Activated T-cell treated with anti-CD3 and anti-CD28 coated beads, Interleukin-2, amount 50 U/mL, for 24 hours (primary cell): Measurements from ENCODE around the gene PAPSS1.
"Not testable (repeated sequence)": the region's sequence is repeated elsewhere in the genome, so short reads cannot be mapped to it uniquely, and the experiment has no call there.

Experiments
- DNase-seq: peaks from one replicate; pipeline ENCODE4 v3.0.0-alpha.2; 2020
- H3K27ac Mint-ChIP-seq: 2 replicates; pipeline ENCODE4 v1.8.0; 2020; ENCODE audit warnings: mild to moderate bottlenecking, mixed read lengths
- H3K27me3 Mint-ChIP-seq: 2 replicates; pipeline ENCODE4 v1.8.0; 2020; ENCODE audit warnings: mixed read lengths
- H3K36me3 Mint-ChIP-seq: 2 replicates; pipeline ENCODE4 v1.8.0; 2020; ENCODE audit warnings: low read depth, mixed read lengths
- H3K4me1 Mint-ChIP-seq: 2 replicates; pipeline ENCODE4 v1.8.0; 2020; ENCODE audit warnings: low read depth, mixed read lengths
- H3K4me3 Mint-ChIP-seq: 2 replicates; pipeline ENCODE4 v1.8.0; 2020; ENCODE audit warnings: mild to moderate bottlenecking, moderate library complexity, mixed read lengths
- H3K9me3 Mint-ChIP-seq: 2 replicates; pipeline ENCODE4 v1.8.0; 2020; ENCODE audit warnings: mixed read lengths

The PAPSS1 gene

GRCh38 chr4:107737450-107737849 is 17.4 kb upstream of the PAPSS1 start:
- no peaks in the 10 kb centered on the region for H3K4me1 Mint-ChIP-seq
- no peak overlapping the region for H3K4me3 Mint-ChIP-seq
- H3K27me3 Mint-ChIP-seq = no peaks in the 10 kb centered on the region
- no peaks in the 10 kb centered on the region for H3K9me3 Mint-ChIP-seq
- no peak for DNase-seq
- no peaks in the 10 kb centered on the region for H3K36me3 Mint-ChIP-seq
- H3K27ac Mint-ChIP-seq = no peak overlapping the region

- Mint-ChIP-seq H3K27ac (no peak overlapping the region), H3K36me3 (no peaks in the 10 kb centered on the region), H3K9me3 (no peaks in the 10 kb centered on the region), H3K4me3 (no peak overlapping the region), H3K27me3 (no peaks in the 10 kb centered on the region), H3K4me1 (no peaks in the 10 kb centered on the region)
- DNase-seq = peak; percentile 56
Measured at GRCh38 chr4:107736924-107737448, 17.0 kb upstream of the PAPSS1 start.

GRCh38 chr4:107736037-107736436 is 16.0 kb upstream of the PAPSS1 start:
- H3K36me3 Mint-ChIP-seq = no peaks in the 10 kb centered on the region
- H3K4me3 Mint-ChIP-seq = no peak overlapping the region
- no peak for DNase-seq
- H3K27ac Mint-ChIP-seq = no peak overlapping the region
- no peaks in the 10 kb centered on the region for H3K27me3 Mint-ChIP-seq
- H3K4me1 Mint-ChIP-seq = no peaks in the 10 kb centered on the region
- no peaks in the 10 kb centered on the region for H3K9me3 Mint-ChIP-seq

GRCh38 chr4:107734120-107734519 is 14.1 kb upstream of the PAPSS1 start:
- no peak for DNase-seq
- Mint-ChIP-seq H3K36me3 (no peaks in the 10 kb centered on the region), H3K4me1 (no peaks in the 10 kb centered on the region), H3K4me3 (no peak overlapping the region), H3K9me3 (no peaks in the 10 kb centered on the region), H3K27ac (no peak overlapping the region), H3K27me3 (no peaks in the 10 kb centered on the region)

GRCh38 chr4:107733431-107733925 is 13.4 kb upstream of the PAPSS1 start:
- H3K27ac Mint-ChIP-seq = no peak overlapping the region

GRCh38 chr4:107729050-107729449 is 9.0 kb upstream of the PAPSS1 start:
- not testable (repeated sequence) for H3K27ac Mint-ChIP-seq, H3K4me1 Mint-ChIP-seq, H3K9me3 Mint-ChIP-seq, H3K4me3 Mint-ChIP-seq, DNase-seq, H3K27me3 Mint-ChIP-seq, H3K36me3 Mint-ChIP-seq

More at GRCh38 chr4:107733431-107733925, 13.4 kb upstream of the PAPSS1 start:
- no peak overlapping the region for H3K4me3 Mint-ChIP-seq
- no peaks in the 10 kb centered on the region for H3K27me3 Mint-ChIP-seq
- no peaks in the 10 kb centered on the region for H3K9me3 Mint-ChIP-seq
- no peak for DNase-seq
- H3K4me1 Mint-ChIP-seq = no peaks in the 10 kb centered on the region
- H3K36me3 Mint-ChIP-seq = no peaks in the 10 kb centered on the region

GRCh38 chr4:107726131-107726925 is 6.3 kb upstream of the PAPSS1 start:
- H3K27me3 Mint-ChIP-seq, H3K4me3 Mint-ChIP-seq, H3K9me3 Mint-ChIP-seq, DNase-seq, H3K27ac Mint-ChIP-seq, H3K4me1 Mint-ChIP-seq, H3K36me3 Mint-ChIP-seq: not testable (repeated sequence)

GRCh38 chr4:107725281-107725859 is 5.3 kb upstream of the PAPSS1 start:
- Mint-ChIP-seq H3K4me1 (peaks cover 12% of the 10 kb centered on the region), H3K9me3 (no peaks in the 10 kb centered on the region), H3K27ac (no peak overlapping the region), H3K36me3 (peaks cover 3% of the 10 kb centered on the region), H3K4me3 (no peak overlapping the region), H3K27me3 (no peaks in the 10 kb centered on the region)
- DNase-seq = no peak

- not testable (repeated sequence) for DNase-seq
Measured at GRCh38 chr4:107723331-107723730, 3.3 kb upstream of the PAPSS1 start.

GRCh38 chr4:107721436-107722100 is 1.5 kb upstream of the PAPSS1 start:
- H3K27me3 Mint-ChIP-seq = no peaks in the 10 kb centered on the region
- DNase-seq = peak; percentile 69
- peak overlapping the region; percentile 91 for H3K4me3 Mint-ChIP-seq
- H3K9me3 Mint-ChIP-seq = no peaks in the 10 kb centered on the region
- H3K4me1 Mint-ChIP-seq = peaks cover 33% of the 10 kb centered on the region
- peak overlapping the region; percentile 94 for H3K27ac Mint-ChIP-seq
- H3K36me3 Mint-ChIP-seq = peaks cover 6% of the 10 kb centered on the region

More at GRCh38 chr4:107723331-107723730, 3.3 kb upstream of the PAPSS1 start:
- H3K4me1 Mint-ChIP-seq = peaks cover 25% of the 10 kb centered on the region
- not testable (repeated sequence) for H3K27me3 Mint-ChIP-seq, H3K27ac Mint-ChIP-seq, H3K36me3 Mint-ChIP-seq, H3K9me3 Mint-ChIP-seq, H3K4me3 Mint-ChIP-seq

- H3K4me1 Mint-ChIP-seq = peaks cover 33% of the 10 kb centered on the region
- H3K36me3 Mint-ChIP-seq = peaks cover 8% of the 10 kb centered on the region
- no peaks in the 10 kb centered on the region for H3K9me3 Mint-ChIP-seq
- H3K27me3 Mint-ChIP-seq = no peaks in the 10 kb centered on the region
- H3K27ac Mint-ChIP-seq = peak overlapping the region; percentile 86
- DNase-seq = no peak
- peak overlapping the region; percentile 91 for H3K4me3 Mint-ChIP-seq
Measured at GRCh38 chr4:107719207-107719921, 670 bp downstream of the PAPSS1 start.

GRCh38 chr4:107718351-107718965 is 1.6 kb downstream of the PAPSS1 start:
- H3K27me3 Mint-ChIP-seq = no peaks in the 10 kb centered on the region
- no peaks in the 10 kb centered on the region for H3K9me3 Mint-ChIP-seq
- H3K36me3 Mint-ChIP-seq = peaks cover 11% of the 10 kb centered on the region
- no peak for DNase-seq
- no peak overlapping the region for H3K27ac Mint-ChIP-seq
- H3K4me3 Mint-ChIP-seq = peak overlapping the region; percentile 91
- peaks cover 33% of the 10 kb centered on the region for H3K4me1 Mint-ChIP-seq

- DNase-seq = no peak
- H3K4me1 Mint-ChIP-seq = peaks cover 33% of the 10 kb centered on the region
Measured at GRCh38 chr4:107714256-107714655, 5.8 kb downstream of the PAPSS1 start.

GRCh38 chr4:107712236-107712635 is 7.8 kb downstream of the PAPSS1 start:
- DNase-seq = no peak
- no peaks in the 10 kb centered on the region for H3K27me3 Mint-ChIP-seq
- H3K36me3 Mint-ChIP-seq = peaks cover 27% of the 10 kb centered on the region
- H3K4me3 Mint-ChIP-seq = no peak overlapping the region
- peaks cover 16% of the 10 kb centered on the region for H3K4me1 Mint-ChIP-seq
- peaks cover 16% of the 10 kb centered on the region for H3K9me3 Mint-ChIP-seq
- H3K27ac Mint-ChIP-seq = no peak overlapping the region

More at GRCh38 chr4:107714256-107714655, 5.8 kb downstream of the PAPSS1 start:
- peaks cover 15% of the 10 kb centered on the region for H3K36me3 Mint-ChIP-seq
- no peak overlapping the region for H3K27ac Mint-ChIP-seq
- H3K27me3 Mint-ChIP-seq = no peaks in the 10 kb centered on the region
- H3K4me3 Mint-ChIP-seq = no peak overlapping the region
- H3K9me3 Mint-ChIP-seq = peaks cover 4% of the 10 kb centered on the region
